Endothelial cell of umbilical vein (primary cell): ENCODE results near the gene SARS1. TPM values are rescaled to one million over a fixed set of nuclear protein-coding genes. Genes with fewer than 3 reads are reported as not detected.

Experiments used
- BruUV-seq: library from RNA; stranded (reverse); fragments of 400-500 nt; replicated peaks from 2 replicates; lab custom pipeline; 2021; lab: Mats Ljungman, UMichigan
- CTCF ChIA-PET: fragments of 300-600, 350-600 bp; sonication (Branson Sonifier 250); formaldehyde crosslinking; loops from one replicate; lab custom pipeline; 2021; ENCODE audit warnings: antibody characterized with exemption, inconsistent platforms; lab: Charles Lee
- POLR2A ChIA-PET: fragments of 300-600, 350-600 bp; sonication (Branson Sonifier 250); formaldehyde crosslinking; loops from one replicate; lab custom pipeline; 2021; ENCODE audit warnings: antibody characterized with exemption, inconsistent platforms; lab: Charles Lee
- DNase-seq: peaks from one replicate; pipeline ENCODE4 v3.0.0-alpha.2; 2011; ENCODE audit warnings: low read depth, low spot score
- FAIRE-seq: peaks from 2 replicates; lab custom pipeline; 2011; peaks lifted over from hg19 to GRCh38; lab: Jason Lieb, UNC
- H2AFZ ChIP-seq: 2 replicates; pipeline ENCODE4 v1.6.0; 2012; ENCODE audit warnings: low read depth, low read length, control low read depth, inconsistent platforms
- H3K27ac ChIP-seq: 2 replicates; pipeline ENCODE4 v1.5.1; 2011; ENCODE audit warnings: low read depth, mild to moderate bottlenecking, control low read depth, low read length, moderate library complexity; ENCODE audit not compliant: insufficient read depth
- H3K27me3 ChIP-seq, 2 experiments: 2 replicates each; pipeline versions ENCODE4 v1.6.0 to v1.6.1; 2011; ENCODE audit warnings: low read length in 2 of 2, mixed read lengths in 1 of 2; ENCODE audit not compliant: control insufficient read depth in 2 of 2, insufficient read depth in 2 of 2
- H3K36me3 ChIP-seq, 2 experiments: 2 replicates in 1 of 2; 3 replicates in 1 of 2; pipeline ENCODE4 v1.5.1; 2011; ENCODE audit warnings: low read length in 2 of 2, mild to moderate bottlenecking in 1 of 2, moderate library complexity in 1 of 2; ENCODE audit not compliant: control insufficient read depth in 2 of 2, insufficient read depth in 2 of 2; ENCODE audit errors: extremely low read depth in 1 of 2
- H3K4me1 ChIP-seq: 3 replicates; pipeline ENCODE4 v1.5.1; 2011; ENCODE audit warnings: mild to moderate bottlenecking, low read length; ENCODE audit not compliant: control insufficient read depth, insufficient read depth; ENCODE audit errors: extremely low read depth
- H3K4me2 ChIP-seq: 2 replicates; pipeline ENCODE4 v1.6.1; 2011; ENCODE audit warnings: low read length, control low read depth, mixed read lengths; ENCODE audit not compliant: insufficient read depth
- H3K4me3 ChIP-seq, 3 experiments: fragments of 200-600 bp in 1 of 3; sonication (generic), shearing (Covaris generic) in 1 of 3; replicated peaks in 1 of 3; 2 replicates each; pipeline ENCODE4 v1.5.1; 2011 to 2016; ENCODE audit warnings: control low read depth in 3 of 3, low read length in 3 of 3, mild to moderate bottlenecking in 2 of 3, inconsistent platforms in 1 of 3, low read depth in 1 of 3, moderate library complexity in 1 of 3; ENCODE audit not compliant: insufficient read depth in 1 of 3
- H3K79me2 ChIP-seq: 2 replicates; pipeline ENCODE4 v1.6.0; 2012; ENCODE audit warnings: low read length, inconsistent platforms; ENCODE audit not compliant: control insufficient read depth, insufficient read depth
- H3K9ac ChIP-seq: replicated peaks from 2 replicates; pipeline ENCODE3; 2011; ENCODE audit warnings: low read length, control low read depth; ENCODE audit not compliant: insufficient read depth; ENCODE audit errors: extremely low read depth
- H3K9me1 ChIP-seq: replicated peaks from 3 replicates; pipeline ENCODE4 v1.6.0; 2011; ENCODE audit warnings: mild to moderate bottlenecking, low read length; ENCODE audit not compliant: control insufficient read depth, insufficient read depth; ENCODE audit errors: extremely low read depth
- H3K9me3 ChIP-seq: replicated peaks from 2 replicates; pipeline ENCODE4 v1.5.1; 2012; ENCODE audit warnings: low read length, inconsistent platforms; ENCODE audit not compliant: control insufficient read depth, insufficient read depth
- H4K20me1 ChIP-seq: replicated peaks from 2 replicates; pipeline ENCODE3; 2011; ENCODE audit warnings: mild to moderate bottlenecking, low read length; ENCODE audit not compliant: control insufficient read depth, insufficient read depth; ENCODE audit errors: extremely low read depth
- CTCF ChIP-seq, 2 donors: IDR thresholded peaks; 1 replicate in 1 of 2; 2 replicates in 1 of 2; pipeline ENCODE4 v1.5.1; 2011; ENCODE audit warnings: low read length in 2 of 2, mild to moderate bottlenecking in 2 of 2, moderate library complexity in 2 of 2, control low read depth in 1 of 2, inconsistent platforms in 1 of 2, low read depth in 1 of 2; ENCODE audit not compliant: insufficient read depth in 1 of 2; ENCODE audit errors: extremely low read depth in 1 of 2
- EZH2 ChIP-seq: IDR thresholded peaks from 2 replicates; pipeline ENCODE4 v1.6.1; 2012; ENCODE audit warnings: borderline replicate concordance, low read depth, mild to moderate bottlenecking, moderate library complexity, low read length, inconsistent platforms; ENCODE audit not compliant: severe bottlenecking
- FOS ChIP-seq: IDR thresholded peaks from 2 replicates; pipeline ENCODE4 v1.6.1; 2011; ENCODE audit warnings: mild to moderate bottlenecking, low read length, moderate library complexity, borderline replicate concordance; ENCODE audit not compliant: insufficient read depth
- GATA2 ChIP-seq: IDR thresholded peaks from 2 replicates; pipeline ENCODE4 v1.7.0; 2011; ENCODE audit warnings: low read depth, mild to moderate bottlenecking, moderate library complexity, mixed read lengths, low read length; ENCODE audit not compliant: insufficient read length, insufficient read depth
- JUN ChIP-seq: IDR thresholded peaks from 2 replicates; pipeline ENCODE4 v1.6.1; 2011; ENCODE audit warnings: borderline replicate concordance, low read depth; ENCODE audit not compliant: insufficient read length, insufficient read depth
- MAX ChIP-seq: IDR thresholded peaks from 2 replicates; pipeline ENCODE4 v1.6.1; 2011; ENCODE audit not compliant: insufficient read depth, insufficient read length
- MYC ChIP-seq: IDR thresholded peaks from one replicate; pipeline ENCODE4 v1.6.1; 2011; ENCODE audit warnings: mild to moderate bottlenecking, low read depth, low read length
- POLR2A ChIP-seq: IDR thresholded peaks from 2 replicates; pipeline ENCODE4 v1.6.1; 2012; ENCODE audit warnings: low read depth, mild to moderate bottlenecking, control low read depth, low read length
- POLR2AphosphoS5 ChIP-seq: IDR thresholded peaks from 2 replicates; pipeline ENCODE4 v1.6.1; 2012; ENCODE audit warnings: low read depth, mild to moderate bottlenecking, control low read depth, low read length, moderate library complexity; ENCODE audit not compliant: insufficient read depth
- dilution Hi-C: fragments of 300-500 bp; cut with MboI; formaldehyde crosslinking; loops from one replicate; pipeline ENCODE4 v1.15.0; 2019; ENCODE audit warnings: low sequenced_read_pairs; ENCODE audit not compliant: extremely low pct_ligation_motif_present
- intact Hi-C: fragments of 100-400 bp; cut with micrococcal nuclease; formaldehyde crosslinking; loops from one replicate; pipeline ENCODE4 v1.10.0; 2022
- polyA plus RNA-seq, 4 experiments: library from polyadenylated mRNA; depleted of rRNA in 3 of 4; stranded (reverse) in 3 of 4; unstranded in 1 of 4; fragments of >200 nt; gene quantifications; 2 replicates each; pipeline versions ENCODE4 v1.2.1 to v1.2.3, GENCODE V29; 2011 to 2012; ENCODE audit warnings: missing spikeins in 1 of 4
- total RNA-seq: library from RNA; stranded (reverse); gene quantifications from 2 replicates; pipeline ENCODE4 v1.2.3, GENCODE V29; 2021

The SARS1 gene
- total and polyA plus RNA-seq, 2 donors (not counting 3 experiments of a cell fraction or from before 2014, with no cell fraction given) = 110 to 178 TPM

GRCh38 chr1:109273570-109274288, 60.0 kb downstream of the SARS1 start:
- Histone ChIP-seq H3K4me2 (no peak overlapping the region), H3K9me1 (no peaks in the 10 kb centered on the region), H3K9ac (no peak overlapping the region), H3K79me2 (no peaks in the 10 kb centered on the region), H3K4me3 (no peak overlapping the region), H3K27me3 (no peaks in the 10 kb centered on the region), H3K4me1 (no peaks in the 10 kb centered on the region), H4K20me1 (no peaks in the 10 kb centered on the region), H2AFZ (no peak overlapping the region), H3K9me3 (no peaks in the 10 kb centered on the region), H3K36me3 (no peaks in the 10 kb centered on the region), H3K27ac (no peak overlapping the region)
- no peak for FAIRE-seq
- ChIA-PET POLR2A (no interaction called here), CTCF (interaction anchor here (0.8 to 2.0 kb wide), 2 partner anchors 9 to 126 kb away, joined by 3 to 8 read pairs; no protein-coding TSS in a partner anchor)
- TF ChIP-seq POLR2AphosphoS5 (no peak), MAX (no peak), FOS (no peak), JUN (no peak), GATA2 (no peak), CTCF (IDR thresholded peaks at IDR 0.05; ENCODE audit: extremely low read depth in 1 of 2, insufficient read depth in 1 of 2, low read depth in 1 of 2, low read length in 2 of 2) (no peak), POLR2A (no peak), EZH2 (no peak), MYC (no peak)
- intact Hi-C loops = loop anchor here (10.0 kb wide), 1 partner anchor 211 kb away; the partner anchor contains the start of gene ATXN7L2
- no peak for DNase-seq
- no TSS peak for BruUV-seq
- dilution Hi-C loops = no loop called here
